ENCODE measurements around the gene NR3C2.
"Not testable (repeated sequence)": the region's sequence is repeated elsewhere in the genome, so short reads cannot be mapped to it uniquely, and the experiment has no call there.

Gene NR3C2

GRCh38 chr4:148367756-148368155 is 74.5 kb downstream of the NR3C2 start:
- DNase-seq (ENCODE audit: low spot score) = no peak

DNA sequence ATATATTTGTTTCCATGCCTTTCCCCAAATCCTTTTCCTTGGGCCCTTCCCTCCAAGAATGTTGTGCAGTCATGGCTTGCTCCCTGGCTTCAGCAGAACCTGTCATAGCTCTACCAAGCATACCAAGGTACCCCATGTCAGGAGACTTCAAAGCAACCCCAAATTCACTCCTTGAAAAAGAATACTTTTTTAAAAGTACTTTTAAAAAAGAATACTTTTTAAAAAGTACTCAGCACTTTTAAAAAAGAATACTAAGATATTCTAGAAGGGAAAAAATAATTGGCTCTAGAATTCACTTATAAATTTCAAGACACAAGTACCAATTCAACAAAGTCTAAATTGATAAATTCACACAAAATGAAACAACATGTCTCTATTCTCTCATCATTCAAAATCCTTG is 76.0 kb downstream of the NR3C2 start:
- DNase-seq (ENCODE audit: low spot score) = no peak

GRCh38 chr4:148364525-148364924 is 77.7 kb downstream of the NR3C2 start:
- no peak for DNase-seq (ENCODE audit: low spot score)

GRCh38 chr4:148359769-148360168 is 82.4 kb downstream of the NR3C2 start:
- DNase-seq (ENCODE audit: low spot score) = no peak

DNA sequence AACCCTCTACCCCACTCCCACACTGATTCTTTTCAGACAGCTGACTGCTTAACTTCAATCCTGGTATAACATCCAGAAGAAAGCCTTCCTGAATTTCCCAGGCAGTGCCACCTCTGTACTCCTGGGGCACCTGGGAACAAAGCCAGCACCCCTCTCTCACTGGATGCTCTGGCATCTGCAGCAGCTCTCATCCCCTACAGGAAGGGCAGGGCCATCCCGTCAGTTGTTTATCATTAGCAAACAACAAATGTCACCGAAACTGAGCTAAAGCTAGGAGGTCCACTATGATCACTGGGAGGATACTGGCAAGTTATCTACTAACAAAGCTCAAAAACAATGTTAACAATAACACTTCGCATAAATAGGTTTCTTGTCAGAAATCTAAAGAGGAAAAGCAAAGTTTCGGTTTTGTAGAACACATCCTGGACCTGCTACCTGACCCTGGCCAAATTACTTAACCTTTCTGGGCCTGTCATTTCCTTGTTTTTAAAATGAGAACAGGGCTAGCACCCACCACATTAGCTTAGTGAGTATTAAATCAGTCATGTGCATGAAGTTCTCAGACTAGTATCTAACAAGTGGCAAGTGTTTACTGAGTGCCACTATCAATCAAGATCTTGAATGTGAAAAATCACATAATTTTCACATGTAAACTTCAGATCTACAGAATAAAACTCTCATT is 86.6 kb downstream of the NR3C2 start:
- peak; percentile 41 for DNase-seq (ENCODE audit: low spot score)

- DNase-seq (ENCODE audit: low spot score) = no peak
These were observed 88.0 kb downstream of the NR3C2 start for GRCh38 chr4:148354186-148354585.

- no peak for DNase-seq (ENCODE audit: low spot score)
These were observed 88.6 kb downstream of the NR3C2 start for GRCh38 chr4:148353571-148353970.

GRCh38 chr4:148349153-148349552 is 93.1 kb downstream of the NR3C2 start:
- no peak for DNase-seq (ENCODE audit: low spot score)

DNA sequence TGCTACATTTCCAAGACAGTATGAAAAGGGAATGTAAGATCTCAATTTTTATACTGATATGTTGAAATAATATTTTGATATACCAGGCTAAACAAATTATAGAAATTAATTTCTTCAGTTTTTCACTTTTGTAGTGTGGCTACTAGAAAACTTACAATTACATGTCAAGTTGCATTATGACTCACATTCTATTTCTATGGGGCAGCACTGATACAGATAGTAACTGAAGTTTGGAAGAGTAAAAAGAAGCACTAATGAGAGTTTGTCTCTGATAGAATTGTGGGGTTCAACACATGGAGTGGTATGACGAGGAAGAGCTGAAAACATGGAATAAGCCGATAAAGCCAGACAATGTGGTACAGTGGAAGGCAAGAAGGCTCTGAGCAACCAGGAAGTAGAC is 95.6 kb downstream of the NR3C2 start:
- no peak for DNase-seq (ENCODE audit: low spot score)

DNA sequence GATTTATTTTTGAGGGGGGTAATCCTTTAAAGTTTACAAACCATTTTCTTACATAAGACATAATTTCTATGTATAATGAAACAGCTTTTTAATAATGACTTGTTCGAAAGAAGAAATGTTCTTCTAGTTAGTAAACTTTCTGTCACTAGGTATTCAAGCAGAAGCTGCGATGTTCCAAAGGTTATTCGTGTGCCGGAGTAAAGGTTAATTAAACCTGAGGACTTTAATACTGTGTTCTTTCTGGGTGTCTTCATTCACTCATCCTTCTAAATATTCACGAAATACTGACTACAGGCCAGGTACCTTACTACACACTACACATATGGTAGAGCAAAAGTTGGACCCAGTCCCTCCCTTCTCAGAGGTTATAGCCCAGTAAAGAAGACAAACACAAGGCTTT is 96.7 kb downstream of the NR3C2 start:
- no peak for DNase-seq (ENCODE audit: low spot score)

DNA sequence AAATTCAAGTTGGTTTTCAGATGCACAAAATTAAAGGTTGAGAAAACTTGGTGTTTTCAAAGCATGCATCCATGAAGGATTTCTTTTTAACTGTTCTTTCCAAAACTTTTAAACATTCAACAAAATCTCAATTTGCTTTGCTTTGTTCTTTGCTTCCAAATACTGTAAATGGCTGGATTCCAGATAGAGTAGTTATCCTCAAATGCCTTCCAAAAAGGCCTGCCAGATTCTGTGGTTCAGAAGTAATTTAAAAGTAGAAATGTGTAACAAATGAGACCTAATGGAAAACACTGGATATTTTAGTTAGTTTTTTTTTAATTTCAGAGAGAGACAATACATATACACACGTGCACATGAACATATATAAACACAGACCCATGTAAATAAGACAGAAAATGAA is 97.3 kb downstream of the NR3C2 start:
- no peak for DNase-seq (ENCODE audit: low spot score)

GRCh38 chr4:148344352-148344751 is 97.9 kb downstream of the NR3C2 start:
- DNase-seq (ENCODE audit: low spot score) = no peak

DNA sequence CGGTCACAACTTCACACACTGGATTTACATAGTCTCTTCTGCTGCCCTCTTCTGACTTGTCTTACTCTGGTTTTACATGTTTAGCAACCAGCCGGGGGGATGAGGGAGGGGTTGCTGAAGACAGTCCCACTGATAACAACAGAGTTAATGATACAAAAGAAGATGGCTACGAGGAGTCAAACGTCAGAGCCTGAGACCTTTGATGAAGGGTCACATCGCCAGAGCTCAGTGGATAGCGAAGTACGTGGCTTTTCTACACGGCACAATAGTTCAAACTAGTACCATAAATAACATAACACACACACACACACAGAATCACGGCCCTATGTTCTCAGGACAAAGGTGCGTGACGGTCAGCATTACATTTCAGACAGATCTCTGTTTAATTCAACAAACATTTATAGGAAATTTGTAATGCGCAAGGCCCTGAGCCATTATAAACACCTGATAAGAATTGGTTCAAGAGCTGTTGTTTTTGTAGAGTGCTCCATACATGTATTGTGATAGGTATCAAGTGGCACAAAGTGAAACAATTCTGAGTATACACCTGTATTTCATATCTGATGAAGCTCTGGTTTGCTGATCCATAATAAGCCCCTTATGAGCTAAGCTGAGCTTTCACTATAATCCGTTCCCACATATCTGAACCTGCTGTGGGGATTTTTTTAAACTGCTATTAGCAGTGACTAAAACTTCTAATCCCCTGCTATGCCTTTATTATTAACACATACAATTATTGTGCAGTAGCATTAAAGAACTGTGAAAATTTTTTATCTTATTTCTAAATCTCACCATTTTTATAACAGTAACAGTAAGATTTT is 100.0 kb downstream of the NR3C2 start:
- peak; percentile 17 for DNase-seq (ENCODE audit: low spot score)

GRCh38 chr4:148335133-148335532 is 107.1 kb downstream of the NR3C2 start:
- DNase-seq (ENCODE audit: low spot score) = no peak

DNA sequence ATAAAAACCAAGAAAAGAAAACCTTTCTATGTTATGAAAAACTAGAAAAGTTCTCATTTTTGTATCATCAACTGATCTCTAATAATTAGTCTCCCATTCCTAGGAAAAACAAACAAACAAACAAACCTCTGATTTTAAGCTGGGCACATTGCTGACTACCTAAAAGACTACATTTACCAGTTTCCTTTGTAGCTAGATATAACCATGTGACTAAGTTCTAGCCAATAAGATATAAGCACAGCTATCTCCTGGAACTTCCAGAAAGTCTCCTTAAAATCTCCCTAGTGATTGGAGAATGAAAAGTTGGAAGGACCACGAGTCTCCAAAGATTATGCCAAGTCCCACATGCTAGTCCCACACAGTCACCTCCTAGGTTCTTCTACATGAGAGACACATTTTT is 108.9 kb downstream of the NR3C2 start:
- no peak for DNase-seq (ENCODE audit: low spot score)

DNA sequence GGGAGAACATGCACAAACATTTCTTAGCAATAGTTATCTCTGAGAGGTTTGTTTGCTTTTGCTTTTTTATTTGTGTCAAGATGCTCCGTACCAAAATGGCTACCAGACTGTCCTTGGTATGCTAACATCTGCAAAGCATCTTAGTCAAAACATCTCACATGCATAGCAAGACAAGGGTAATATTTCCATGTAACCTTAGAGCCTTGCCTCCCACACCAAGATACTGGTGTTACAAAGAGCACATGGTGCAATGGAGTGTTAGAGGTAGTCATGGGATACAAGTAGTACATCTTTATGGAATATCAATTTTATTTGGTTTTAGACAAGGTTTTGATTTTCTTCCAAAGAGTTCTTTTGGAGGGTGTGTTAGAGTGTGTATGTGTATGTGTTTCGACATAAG is 109.7 kb downstream of the NR3C2 start:
- DNase-seq (ENCODE audit: low spot score) = no peak

DNA sequence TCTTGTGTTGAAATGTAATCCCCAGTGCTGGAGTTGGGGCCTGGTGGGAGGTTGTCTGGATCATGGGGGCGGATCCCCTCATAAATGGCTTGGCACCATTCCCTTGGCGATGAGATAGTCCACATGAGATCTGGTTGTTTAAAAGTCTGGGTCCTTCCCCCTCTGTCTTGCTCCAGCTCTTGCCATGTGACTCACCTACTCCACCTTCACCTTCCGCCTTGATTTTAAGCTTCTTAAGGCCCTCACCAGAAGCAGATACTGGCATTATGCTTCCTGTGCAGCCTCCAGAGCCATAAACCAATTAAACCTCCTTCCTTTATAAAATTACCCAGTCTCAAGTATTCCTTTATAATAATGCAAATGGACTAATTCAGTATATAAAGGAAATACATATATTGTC is 111.5 kb downstream of the NR3C2 start:
- no peak for DNase-seq (ENCODE audit: low spot score)

GRCh38 chr4:148330161-148330560 is 112.1 kb downstream of the NR3C2 start:
- DNase-seq (ENCODE audit: low spot score) = no peak

- no peak for DNase-seq (ENCODE audit: low spot score)
These were observed 112.5 kb downstream of the NR3C2 start for GRCh38 chr4:148329751-148330150.

DNA sequence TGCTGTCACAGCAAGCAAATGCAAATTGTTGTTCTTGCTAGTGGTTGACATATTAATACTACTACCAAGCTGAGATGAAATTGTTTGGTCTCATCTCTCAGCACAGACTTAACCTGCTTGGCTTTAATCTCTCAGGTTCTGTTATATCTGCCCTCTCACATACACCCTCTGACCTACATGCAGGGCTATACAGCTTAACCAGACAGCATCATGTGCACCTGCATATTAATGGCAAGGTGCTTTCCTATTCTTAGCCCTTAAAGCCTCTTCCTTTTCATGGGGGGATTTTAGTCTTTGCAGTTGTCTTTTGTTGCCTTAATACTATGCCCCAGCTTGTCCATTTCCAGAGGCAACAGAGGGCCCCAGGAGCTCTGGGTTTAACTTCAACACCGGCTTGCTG is 114.5 kb downstream of the NR3C2 start:
- DNase-seq (ENCODE audit: low spot score) = no peak

- not testable (repeated sequence) for DNase-seq (ENCODE audit: low spot score)
These were observed 118.9 kb downstream of the NR3C2 start for GRCh38 chr4:148323316-148323715.

- peak; percentile 89 for DNase-seq (ENCODE audit: low spot score)
These were observed 127.2 kb downstream of the NR3C2 start for GRCh38 chr4:148315049-148315448.

- DNase-seq (ENCODE audit: low spot score) = no peak
These were observed 129.2 kb downstream of the NR3C2 start for GRCh38 chr4:148312956-148313490.

Data from kidney tubule cell (primary cell).